Calu3 (cell line): ENCODE data around the gene CASK. TPM values are rescaled to one million over a fixed set of nuclear protein-coding genes. Genes with fewer than 3 reads are reported as not detected.

Experiments
- BruUV-seq: library from RNA; stranded (reverse); fragments of 400-500 nt; replicated peaks from 2 replicates; lab custom pipeline; 2021; lab: Mats Ljungman, UMichigan
- CTCF ChIA-PET: fragments of 300-600 bp; sonication (Branson Sonifier 250); formaldehyde crosslinking; loops from one replicate; lab custom pipeline; 2022; ENCODE audit warnings: antibody characterized with exemption; lab: Charles Lee
- DNase-seq: peaks from one replicate; pipeline ENCODE4 v3.0.0; 2022
- H3K27ac Mint-ChIP-seq: one replicate; pipeline ENCODE4 v1.8.0; 2022; ENCODE audit warnings: mixed read lengths; ENCODE audit not compliant: unreplicated experiment
- H3K27me3 Mint-ChIP-seq: one replicate; pipeline ENCODE4 v1.8.0; 2022; ENCODE audit warnings: mixed read lengths; ENCODE audit not compliant: unreplicated experiment
- H3K36me3 Mint-ChIP-seq: one replicate; pipeline ENCODE4 v1.8.0; 2022; ENCODE audit warnings: mild to moderate bottlenecking, moderate library complexity, mixed read lengths; ENCODE audit not compliant: insufficient read depth, unreplicated experiment
- H3K4me1 Mint-ChIP-seq: one replicate; pipeline ENCODE4 v1.8.0; 2022; ENCODE audit warnings: mild to moderate bottlenecking, low read depth, mixed read lengths; ENCODE audit not compliant: unreplicated experiment
- H3K4me3 Mint-ChIP-seq: one replicate; pipeline ENCODE4 v1.8.0; 2022; ENCODE audit warnings: mild to moderate bottlenecking, low read depth, moderate library complexity, mixed read lengths; ENCODE audit not compliant: unreplicated experiment
- H3K9me3 Mint-ChIP-seq: one replicate; pipeline ENCODE4 v1.8.0; 2022; ENCODE audit warnings: low read depth, mixed read lengths; ENCODE audit not compliant: unreplicated experiment
- CTCF ChIP-seq: fragments of 200-600 bp; IDR thresholded peaks from one replicate; pipeline ENCODE4 v1.8.0; 2022; ENCODE audit warnings: antibody characterized with exemption; ENCODE audit not compliant: unreplicated experiment
- intact Hi-C: fragments of 100-400 bp; cut with micrococcal nuclease; formaldehyde crosslinking; loops from one replicate; pipeline ENCODE4 v1.10.0; 2022; ENCODE audit not compliant: unreplicated experiment
- total RNA-seq: library from RNA; stranded (reverse); gene quantifications from 2 replicates; pipeline ENCODE4 v1.2.3, GENCODE V29; 2022

The CASK gene
- total RNA-seq, 1 experiment from 2014 or later, result 157 TPM

- H3K27me3 Mint-ChIP-seq, result no peaks in the 10 kb centered on the region
- intact Hi-C loops, result no loop called here
- DNase-seq, result no peak
- no peak for TF ChIP-seq CTCF
- no peaks in the 10 kb centered on the region for H3K9me3 Mint-ChIP-seq
- CTCF ChIA-PET, result no interaction called here
- no TSS peak for BruUV-seq
- no peak overlapping the region for H3K4me3 Mint-ChIP-seq
- H3K4me1 Mint-ChIP-seq, result no peaks in the 10 kb centered on the region
- H3K27ac Mint-ChIP-seq, result no peak overlapping the region
- H3K36me3 Mint-ChIP-seq, result no peaks in the 10 kb centered on the region
Measured at GRCh38 chrX:41728125-41728524, 195.2 kb downstream of the CASK start.

GRCh38 chrX:41723826-41724225 is 199.5 kb downstream of the CASK start, which contains the start of gene GPR82:
Gene GPR82 (plus strand): TSS chrX:41724181. CDS start chrX:41727027, 2,846 bp downstream.
- BruUV-seq, result no TSS peak
- Mint-ChIP-seq H3K4me1 (peaks cover 21% of the 10 kb centered on the region), H3K27me3 (no peaks in the 10 kb centered on the region), H3K9me3 (peaks cover 6% of the 10 kb centered on the region), H3K36me3 (no peaks in the 10 kb centered on the region), H3K27ac (no peak within 1 kb of the TSS), H3K4me3 (no peak within 1 kb of the TSS)
- DNase-seq, result no peak
- intact Hi-C loops, result no loop called here
- TF ChIP-seq CTCF, result no peak
- CTCF ChIA-PET, result no interaction called here

- BruUV-seq, result no TSS peak
- H3K9me3 Mint-ChIP-seq, result peaks cover 6% of the 10 kb centered on the region
- intact Hi-C loops, result no loop called here
- CTCF ChIA-PET, result no interaction called here
- TF ChIP-seq CTCF, result no peak
- no peaks in the 10 kb centered on the region for H3K27me3 Mint-ChIP-seq
- H3K4me3 Mint-ChIP-seq, result no peak overlapping the region
- no peak overlapping the region for H3K27ac Mint-ChIP-seq
- peaks cover 21% of the 10 kb centered on the region for H3K4me1 Mint-ChIP-seq
- H3K36me3 Mint-ChIP-seq, result no peaks in the 10 kb centered on the region
- no peak for DNase-seq
Measured at GRCh38 chrX:41722816-41723618, 200.3 kb downstream of the CASK start.

- TF ChIP-seq CTCF, result no peak
- H3K4me3 Mint-ChIP-seq, result no peak overlapping the region
- H3K9me3 Mint-ChIP-seq, result peaks cover 7% of the 10 kb centered on the region
- peaks cover 1% of the 10 kb centered on the region for H3K36me3 Mint-ChIP-seq
- no peaks in the 10 kb centered on the region for H3K27me3 Mint-ChIP-seq
- intact Hi-C loops, result no loop called here
- no TSS peak for BruUV-seq
- no peak for DNase-seq
- peaks cover 22% of the 10 kb centered on the region for H3K4me1 Mint-ChIP-seq
- CTCF ChIA-PET, result no interaction called here
- H3K27ac Mint-ChIP-seq, result no peak overlapping the region
Measured at GRCh38 chrX:41722214-41722613, 201.1 kb downstream of the CASK start.
